HG02642 (cell line): ENCODE results near the gene RTN3.
"Not testable (repeated sequence)": the region's sequence is repeated elsewhere in the genome, so short reads cannot be mapped to it uniquely, and the experiment has no call there.

Experiments used
- ATAC-seq: cut with Tn5 transposase; IDR thresholded peaks from one replicate; pipeline ENCODE4 v1.9.1; 2021; ENCODE audit warnings: mild to moderate bottlenecking; ENCODE audit not compliant: unreplicated experiment, poor library complexity

The RTN3 gene

DNA sequence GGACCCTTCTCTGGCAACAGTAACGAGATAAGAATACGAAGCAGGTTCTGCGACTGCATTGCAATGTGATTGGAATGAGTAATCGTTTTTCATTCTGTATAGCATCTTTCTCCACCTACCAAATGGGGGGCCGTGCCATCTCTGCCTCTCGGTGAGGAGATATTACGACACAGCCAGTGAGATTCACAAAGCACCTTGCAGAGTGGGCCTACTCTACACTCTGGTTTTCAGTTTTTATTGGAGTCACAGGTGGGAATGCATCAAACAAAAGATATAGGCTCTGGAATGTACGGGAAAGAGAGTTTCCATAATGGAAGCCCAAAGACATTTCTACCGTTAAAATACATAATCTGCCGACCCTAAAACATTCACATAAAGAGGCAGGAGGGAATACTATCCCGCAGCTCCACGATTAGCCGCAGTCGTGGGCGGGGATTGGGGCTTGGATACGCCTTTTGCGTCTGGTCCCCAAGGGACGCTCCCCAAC is 423 bp upstream of the RTN3 start:
- peak; percentile 1 for ATAC-seq

DNA sequence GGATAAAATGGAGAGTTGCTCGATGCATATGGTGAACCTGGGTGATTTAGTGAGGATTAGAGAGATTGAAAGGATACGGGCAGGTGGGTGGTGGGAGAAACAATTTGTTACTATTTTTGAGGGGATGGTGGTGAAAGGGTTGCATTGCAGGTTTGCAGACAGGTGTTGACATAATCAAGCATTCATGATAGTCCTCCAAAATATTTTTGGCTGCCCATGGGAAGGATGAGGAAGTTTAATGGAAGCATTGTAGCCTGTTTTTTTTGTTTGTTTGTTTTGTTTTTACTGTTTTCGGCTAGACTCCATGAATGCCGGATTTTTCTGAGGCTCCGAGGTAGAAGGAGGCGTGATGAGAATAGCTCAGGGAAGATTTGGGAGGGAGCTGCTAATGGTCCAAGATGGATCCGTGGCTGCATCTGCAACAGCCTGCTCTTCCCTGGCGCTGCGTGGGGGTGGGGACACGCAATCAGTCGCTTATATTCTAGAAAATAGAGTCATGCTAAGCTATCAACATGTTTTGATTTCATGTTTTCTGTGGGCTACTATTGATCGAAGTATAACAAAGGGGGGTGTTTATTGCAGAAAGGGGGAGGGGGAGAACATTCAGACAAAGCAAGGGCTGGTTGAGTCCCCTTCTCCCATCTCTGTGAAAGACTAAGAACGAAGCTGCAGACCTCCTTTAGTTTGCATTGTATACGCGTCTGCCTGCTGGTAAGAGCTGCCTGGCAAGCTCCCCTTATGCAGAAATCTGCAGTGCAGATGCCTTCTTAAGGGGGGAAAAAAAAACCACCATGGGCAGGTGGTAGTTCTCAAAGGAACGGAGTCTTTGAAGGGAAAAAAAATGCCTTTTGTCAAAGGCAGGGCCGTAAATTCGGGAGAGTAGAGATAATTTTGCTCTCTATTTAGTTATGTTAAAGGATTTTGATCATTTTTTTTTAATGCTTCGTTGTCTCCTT is 1.0 kb downstream of the RTN3 start:
- peak; percentile 3 for ATAC-seq

DNA sequence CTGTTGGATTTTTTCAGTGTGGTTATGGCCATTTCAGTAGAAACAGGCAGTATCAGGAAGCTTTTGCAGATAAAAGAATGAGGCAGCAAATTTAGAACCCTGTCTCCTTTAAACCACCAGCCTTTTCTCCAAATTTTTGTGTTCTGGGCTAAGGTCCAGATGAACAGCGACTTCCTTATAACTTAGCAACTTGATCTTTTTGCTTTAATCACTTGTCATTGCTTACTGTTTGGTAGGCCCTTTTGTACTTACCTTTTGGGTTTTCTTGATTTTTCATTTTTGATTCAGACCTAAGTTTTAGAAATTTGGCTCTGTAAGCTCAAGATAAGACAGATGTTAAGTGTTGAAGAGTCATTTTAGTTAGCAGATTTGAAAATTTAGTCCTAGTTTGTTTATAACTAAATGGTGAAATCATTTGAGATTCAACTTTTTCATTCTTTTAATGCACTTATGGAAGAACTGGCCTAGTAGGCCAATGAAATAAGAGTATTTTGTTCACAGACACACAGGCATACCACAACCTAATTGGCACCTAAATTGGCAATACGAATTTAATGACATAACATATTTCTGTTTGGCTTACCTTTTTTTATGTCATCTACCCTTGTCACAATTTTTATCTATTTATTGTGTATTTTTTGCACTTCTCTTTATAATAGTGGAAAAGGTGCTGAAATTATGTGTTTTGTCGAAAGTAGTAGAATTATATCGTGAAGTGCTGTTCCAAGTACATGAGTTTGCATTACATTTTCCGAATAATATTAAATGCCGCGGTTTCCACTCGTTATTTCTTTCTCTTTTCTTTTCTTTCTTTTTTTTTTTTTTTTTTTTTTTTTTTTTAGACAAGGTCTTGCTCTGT is 2.1 kb downstream of the RTN3 start:
- ATAC-seq, result no peak

DNA sequence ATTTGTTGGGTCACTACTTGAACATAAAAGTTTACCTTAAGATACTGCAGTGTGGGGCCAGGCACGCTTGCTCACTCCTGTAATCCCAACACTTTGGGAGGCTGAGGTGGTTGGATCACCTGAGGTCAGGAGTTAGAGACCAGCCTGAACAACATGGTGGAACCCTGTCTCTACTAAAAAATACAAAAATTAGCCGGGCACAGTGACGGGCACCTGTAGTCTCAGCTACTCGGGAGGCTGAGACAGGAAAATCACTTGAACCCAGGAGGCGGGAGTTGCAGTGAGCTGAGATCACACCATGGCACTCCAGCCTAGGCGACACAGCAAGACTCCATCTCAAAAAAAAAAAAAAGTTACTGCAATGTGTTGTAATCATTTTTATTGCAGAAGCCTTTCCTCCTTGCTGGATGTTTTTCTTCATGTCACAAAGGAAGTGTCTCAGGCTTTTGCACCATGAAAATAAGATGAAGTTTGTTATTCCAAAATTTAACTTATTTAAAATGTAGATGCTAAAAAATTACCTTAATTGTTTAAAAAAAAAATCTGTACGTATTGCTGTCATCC is 3.9 kb downstream of the RTN3 start:
- not testable (repeated sequence) for ATAC-seq

DNA sequence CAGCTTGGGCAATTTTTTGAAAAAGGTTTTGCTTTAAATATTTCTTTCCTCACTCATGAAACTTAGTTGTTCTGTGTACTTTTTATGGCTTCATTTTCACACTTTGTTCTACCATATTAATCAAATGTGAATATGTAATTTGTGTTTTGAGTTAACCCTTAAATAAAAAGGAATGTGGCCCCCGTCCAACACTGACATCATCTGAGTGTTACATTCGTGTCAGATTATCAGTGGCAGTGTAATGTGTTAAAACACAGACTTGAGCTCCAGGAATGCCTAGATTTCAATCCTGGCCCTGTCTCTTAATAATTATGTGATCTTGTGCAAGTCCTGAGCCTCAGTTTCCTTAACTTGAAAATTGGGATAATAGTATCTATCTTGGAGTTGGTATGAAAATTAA is 5.6 kb downstream of the RTN3 start:
- ATAC-seq, result no peak

DNA sequence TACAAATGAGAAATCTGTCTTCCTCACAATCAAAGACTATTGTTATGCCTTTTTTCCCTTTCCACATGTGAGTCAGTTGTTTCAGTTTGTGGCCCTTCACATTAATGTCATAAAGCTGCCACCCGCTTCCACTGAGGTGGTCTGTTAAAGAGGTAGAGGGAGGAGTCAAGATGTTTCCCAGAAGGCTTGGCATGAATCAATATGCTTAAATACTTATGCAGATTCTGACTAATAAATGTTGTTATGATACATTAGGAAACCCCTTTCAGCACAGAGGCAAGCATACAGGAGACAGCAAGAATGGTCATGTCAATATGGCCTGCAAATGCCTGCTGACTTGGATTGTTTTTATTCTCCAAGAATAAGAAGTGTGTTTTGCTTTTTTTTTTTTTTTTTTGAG is 6.5 kb downstream of the RTN3 start:
- ATAC-seq, result no peak

DNA sequence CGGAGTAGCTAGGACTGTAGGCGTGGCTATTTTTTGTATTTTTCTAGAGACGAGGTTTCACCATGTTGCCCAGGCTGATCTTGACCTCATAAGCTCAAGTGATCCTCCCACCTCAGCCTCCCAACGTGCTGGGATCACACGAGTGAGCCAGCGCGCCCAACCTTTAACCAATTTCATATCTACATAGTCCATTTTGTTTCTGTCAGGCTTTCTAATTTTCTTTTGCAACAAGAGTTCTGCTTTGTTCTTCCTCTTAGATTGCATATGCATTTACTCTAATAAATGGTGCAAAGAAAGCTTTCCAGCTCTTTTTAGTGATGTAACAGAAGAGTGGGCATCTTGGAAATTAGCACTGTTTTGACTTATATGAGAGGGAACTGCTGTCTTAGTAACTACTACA is 13.3 kb downstream of the RTN3 start:
- ATAC-seq, result no peak

DNA sequence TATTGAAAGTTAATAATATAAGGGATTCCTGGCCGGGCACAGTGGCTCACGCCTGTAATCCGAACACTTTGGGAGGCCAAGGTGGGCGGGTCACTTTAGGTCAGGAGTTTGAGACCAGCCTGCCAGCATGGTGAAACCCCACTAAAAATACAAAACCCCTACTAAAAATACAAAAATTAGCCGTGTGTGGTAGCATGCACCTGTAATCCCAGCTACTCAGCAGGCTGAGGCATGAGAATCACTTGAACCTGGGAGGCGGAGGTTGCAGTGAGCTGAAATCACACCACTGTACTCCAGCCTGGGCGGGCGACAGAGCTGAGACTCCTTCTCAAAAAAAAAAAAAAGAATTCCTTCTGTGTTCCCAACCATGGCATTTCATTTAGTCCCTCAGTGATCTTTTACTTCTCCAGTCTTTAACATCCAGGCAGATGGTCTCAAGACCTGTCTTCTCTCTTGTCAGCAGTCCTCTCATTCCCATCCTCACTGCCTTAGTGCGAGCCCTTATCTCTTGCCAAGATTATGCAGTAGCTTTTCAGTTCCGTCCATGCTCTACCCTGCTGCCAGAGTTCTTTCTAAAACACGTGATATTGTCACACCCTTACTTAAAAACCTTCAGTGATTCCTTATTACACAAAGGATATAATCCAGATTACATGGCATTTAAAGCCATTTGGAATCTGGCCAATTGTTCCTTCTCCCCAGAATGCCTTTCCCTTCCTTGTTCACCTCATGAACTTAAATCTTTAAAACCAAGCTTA is 17.9 kb downstream of the RTN3 start:
- ATAC-seq, result no peak

DNA sequence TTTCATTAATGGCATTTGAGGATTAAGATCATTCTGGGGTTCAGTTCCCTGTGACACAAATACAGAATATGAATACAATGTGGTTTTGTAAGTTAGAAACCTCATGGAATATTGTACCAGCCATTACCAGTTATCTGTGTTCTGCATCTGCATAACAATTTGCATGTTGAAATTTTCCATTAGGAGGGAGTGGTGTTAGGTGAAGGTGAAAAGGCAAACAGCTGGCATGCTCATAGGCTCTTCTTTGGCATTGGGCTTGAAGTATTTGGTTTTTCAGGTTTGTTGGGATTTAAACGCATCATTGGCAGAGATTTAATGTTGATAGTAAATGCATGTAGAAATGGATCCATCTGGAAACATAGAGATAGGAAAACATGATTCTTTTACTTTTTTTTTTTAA is 18.6 kb downstream of the RTN3 start:
- ATAC-seq, result no peak

DNA sequence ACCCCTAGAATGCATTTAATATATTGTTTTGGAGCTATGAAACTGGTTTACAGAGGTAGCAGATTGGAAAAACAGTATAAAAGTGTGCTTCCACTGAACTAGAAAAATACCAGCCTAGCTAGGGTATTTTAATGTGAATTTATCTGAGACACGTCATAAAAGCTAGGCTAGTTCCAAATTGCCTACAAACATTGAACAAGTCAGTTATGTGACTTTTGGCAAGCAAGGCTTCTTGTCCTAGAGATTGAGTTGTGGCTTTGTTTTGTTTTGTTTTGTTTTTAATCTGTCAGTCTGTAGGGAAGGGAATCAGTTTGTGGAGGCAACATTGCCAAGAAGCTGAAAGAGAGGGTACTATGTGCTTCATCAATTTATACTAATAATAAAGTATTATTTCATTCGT is 24.2 kb downstream of the RTN3 start:
- ATAC-seq, result no peak

DNA sequence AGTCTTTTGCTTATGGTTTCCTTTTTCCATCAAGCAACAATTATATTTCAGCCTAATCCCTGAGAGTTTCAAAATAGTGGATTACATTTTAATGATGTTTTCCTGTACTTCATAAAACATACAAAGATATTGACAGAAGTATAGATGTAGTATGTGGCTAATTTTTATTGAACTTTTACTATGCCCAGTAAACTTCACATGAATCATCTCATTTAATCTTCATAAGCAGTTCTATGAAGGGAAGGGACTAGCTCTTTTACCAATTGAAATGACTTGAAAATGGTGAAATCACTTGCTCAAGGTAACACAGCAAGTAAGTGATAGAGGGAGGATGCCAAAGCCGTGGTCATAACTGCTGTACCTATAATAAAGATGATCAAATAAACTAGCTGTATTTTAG is 27.5 kb downstream of the RTN3 start:
- no peak for ATAC-seq

DNA sequence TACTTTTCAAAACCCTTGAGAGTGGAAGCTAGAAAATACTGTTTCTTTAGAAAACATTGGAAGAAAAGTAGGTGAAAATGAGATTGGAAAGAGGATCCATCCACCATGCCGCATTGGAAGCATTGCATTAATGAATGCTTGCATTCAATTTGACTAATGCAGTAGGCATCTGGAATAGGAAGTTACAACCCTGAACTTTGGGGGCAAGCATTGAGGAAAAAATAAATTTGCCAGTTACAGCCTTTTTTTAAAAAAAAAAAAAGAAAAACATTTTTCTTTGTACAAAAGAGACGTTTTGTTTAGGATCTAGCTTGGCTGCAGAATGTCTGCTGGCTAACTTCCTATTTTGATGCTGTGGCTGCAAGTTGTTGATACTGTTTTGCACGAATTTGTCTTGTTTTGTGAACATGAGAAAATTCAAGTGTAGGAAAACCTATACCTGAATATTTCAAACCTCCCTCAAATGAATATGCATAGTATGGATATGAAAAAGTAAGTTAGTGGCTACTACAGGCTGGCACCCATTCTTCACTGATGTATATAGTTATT is 28.1 kb downstream of the RTN3 start:
- no peak for ATAC-seq

DNA sequence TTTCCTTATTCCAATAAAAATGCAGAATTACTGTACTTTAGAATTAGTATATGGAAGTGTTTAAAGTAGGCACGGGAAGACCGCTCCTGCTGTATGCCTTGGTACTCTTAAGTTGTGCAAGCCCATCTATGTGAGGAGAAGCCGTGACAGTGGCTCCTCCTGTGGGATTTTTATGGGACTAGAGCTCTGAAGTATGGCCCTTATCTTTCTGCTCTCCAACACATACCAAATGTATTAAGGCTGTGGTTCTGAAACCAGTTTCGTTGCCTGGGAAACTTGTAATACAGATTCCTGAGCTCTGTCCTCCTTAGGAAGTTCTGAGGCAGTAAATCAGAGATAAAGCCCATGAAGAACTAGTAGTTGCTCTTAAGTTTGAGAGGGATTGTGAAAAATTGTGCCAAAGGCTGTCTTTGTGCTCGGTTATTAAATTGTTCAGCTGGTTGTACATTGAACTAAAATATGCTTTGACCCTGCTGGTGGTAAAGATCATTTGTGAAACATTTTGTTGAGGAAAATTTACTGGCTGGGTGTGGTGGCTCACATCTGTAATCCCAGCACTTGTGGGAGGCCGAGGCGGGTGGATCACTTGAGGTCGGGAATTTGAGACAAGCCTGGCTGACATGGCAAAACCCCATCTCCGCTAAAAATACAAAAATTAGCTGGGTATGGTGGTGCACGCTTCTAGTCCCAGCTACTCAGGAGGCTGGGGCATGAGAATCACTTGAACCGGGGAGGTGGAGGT is 29.3 kb downstream of the RTN3 start:
- no peak for ATAC-seq

DNA sequence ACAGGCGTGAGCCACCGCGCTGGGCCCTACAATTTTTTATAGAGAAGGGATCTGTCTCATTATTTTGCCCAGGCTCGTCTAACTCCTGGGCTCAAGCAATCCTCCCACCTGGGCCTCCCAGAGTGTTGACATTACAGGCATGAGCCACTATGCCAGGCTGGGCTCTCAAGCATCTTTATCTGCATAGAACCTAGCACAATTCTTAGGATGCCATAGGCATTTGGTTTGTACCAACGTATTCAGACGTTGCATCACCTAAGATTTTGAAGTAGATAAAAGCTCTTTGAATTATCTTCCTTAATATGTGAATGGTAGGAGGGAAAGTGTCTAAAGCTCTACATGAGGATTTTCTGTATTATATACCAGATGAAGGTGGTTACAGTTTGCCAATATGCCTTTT is 30.5 kb downstream of the RTN3 start:
- no peak for ATAC-seq

DNA sequence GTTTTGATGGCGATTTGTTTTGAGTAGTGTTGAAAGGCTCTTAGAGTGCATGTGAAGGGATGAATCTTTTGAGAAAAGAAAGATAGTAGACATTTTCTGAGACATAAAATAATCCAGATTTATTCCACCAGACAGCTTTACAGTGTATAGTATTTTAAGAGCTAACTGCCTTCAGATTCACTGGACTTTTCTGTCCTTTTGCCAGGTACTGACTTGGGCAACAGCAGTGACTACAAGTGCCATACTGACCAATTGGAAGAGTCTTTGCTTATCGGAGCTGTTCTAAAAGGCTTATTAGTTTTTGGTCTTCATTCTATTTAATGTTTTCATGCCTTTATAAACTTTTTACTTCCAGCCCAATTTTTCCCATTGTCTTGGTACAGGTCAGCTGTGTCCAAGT is 32.5 kb downstream of the RTN3 start:
- no peak for ATAC-seq

DNA sequence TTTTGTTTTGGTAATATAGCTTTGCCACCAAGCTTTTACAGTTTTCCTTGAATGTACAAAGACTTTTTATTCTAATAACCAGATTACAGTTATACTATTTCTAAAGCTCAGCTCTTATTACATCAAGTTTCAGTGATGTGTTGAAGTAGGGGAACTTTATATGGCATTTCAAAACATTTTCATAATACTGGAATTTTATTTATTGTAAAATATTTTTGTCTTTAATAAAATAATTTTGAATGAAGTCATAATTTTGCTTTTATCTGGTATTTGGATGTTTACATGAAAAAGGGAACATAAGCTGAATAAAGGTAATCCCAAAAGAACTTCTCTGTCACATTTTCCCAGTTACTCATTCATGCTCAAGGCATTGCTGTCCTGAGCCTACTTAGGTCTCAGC is 34.7 kb downstream of the RTN3 start:
- no peak for ATAC-seq

DNA sequence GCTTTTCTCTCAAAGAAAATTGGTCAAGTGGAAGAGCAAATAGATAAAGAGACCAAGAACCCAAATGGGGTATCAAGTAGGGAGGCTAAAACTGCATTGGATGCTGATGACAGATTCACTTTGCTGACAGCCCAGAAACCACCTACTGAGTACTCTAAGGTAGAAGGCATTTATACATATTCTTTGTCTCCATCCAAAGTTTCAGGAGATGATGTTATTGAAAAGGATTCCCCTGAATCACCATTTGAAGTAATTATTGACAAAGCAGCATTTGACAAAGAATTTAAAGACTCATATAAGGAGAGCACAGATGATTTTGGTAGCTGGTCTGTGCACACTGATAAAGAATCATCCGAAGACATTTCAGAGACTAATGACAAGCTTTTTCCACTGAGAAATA is 37.7 kb downstream of the RTN3 start:
- ATAC-seq, result no peak

DNA sequence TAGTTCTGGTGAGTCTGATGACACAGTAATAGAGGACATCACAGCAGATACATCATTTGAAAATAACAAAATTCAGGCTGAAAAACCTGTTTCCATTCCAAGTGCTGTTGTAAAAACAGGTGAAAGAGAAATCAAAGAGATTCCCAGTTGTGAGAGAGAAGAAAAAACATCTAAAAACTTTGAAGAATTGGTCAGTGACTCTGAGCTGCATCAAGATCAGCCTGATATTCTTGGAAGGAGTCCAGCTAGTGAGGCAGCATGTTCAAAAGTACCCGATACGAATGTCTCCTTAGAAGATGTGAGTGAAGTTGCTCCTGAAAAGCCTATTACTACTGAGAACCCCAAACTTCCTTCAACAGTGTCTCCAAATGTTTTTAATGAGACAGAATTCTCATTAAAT is 38.7 kb downstream of the RTN3 start:
- ATAC-seq, result no peak

DNA sequence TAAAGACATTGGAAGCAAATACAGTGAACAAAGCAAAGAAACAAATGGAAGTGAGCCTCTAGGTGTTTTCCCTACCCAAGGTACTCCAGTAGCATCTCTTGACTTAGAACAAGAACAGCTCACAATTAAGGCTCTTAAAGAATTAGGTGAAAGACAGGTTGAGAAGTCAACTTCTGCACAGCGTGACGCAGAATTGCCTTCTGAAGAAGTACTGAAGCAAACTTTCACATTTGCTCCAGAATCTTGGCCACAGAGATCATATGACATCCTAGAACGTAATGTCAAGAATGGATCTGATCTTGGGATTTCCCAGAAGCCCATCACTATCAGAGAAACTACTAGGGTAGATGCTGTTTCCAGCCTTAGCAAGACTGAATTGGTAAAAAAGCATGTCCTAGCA is 39.3 kb downstream of the RTN3 start:
- ATAC-seq, result no peak
